HG02678 (cell line): ENCODE results near the gene SERBP1.

Source experiments
- ATAC-seq: cut with Tn5 transposase; IDR thresholded peaks from one replicate; pipeline ENCODE4 v1.9.1; 2021; ENCODE audit warnings: mild to moderate bottlenecking, moderate library complexity; ENCODE audit not compliant: unreplicated experiment

Gene SERBP1

DNA sequence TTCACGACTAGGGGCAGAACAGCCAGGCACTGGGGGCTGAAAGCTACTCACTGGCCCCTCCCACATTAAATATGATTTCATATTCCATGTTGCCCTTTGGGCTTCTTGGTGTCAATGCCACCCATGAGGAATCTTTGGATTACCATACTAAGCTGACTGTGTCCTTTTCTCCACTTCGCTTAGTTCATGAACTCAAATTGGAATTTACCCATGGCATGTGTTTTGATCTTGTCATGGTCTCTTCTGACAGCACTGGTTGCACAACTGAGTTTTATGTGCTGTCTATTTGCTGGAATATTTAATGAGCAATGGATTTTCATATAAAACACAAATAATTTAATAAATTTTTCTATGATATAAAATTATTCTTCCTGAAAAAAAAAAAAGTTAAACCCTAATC lies 59.2 kb downstream of the SERBP1 start:
- no peak for ATAC-seq

DNA sequence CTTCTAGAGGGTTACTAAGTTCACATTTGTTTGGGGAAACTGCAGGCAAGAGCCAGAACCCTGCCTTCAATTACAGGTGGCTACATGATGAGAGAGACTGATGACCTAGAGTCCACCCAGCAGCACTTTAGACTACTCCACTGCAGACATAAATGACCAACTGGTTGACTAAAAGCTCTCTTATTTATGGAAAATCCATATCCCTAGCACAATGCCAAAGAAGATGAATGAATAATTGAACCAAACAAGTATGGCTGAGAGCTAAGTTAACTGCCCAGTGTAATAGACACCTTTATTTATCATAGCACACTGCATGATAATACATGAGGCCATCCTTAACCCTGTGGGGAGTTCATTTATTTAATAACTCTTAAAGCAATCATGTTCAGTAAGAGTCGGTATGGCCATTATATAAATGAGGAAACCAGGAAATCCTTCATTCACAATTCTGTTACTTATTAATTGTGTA lies 62.1 kb downstream of the SERBP1 start:
- ATAC-seq = no peak

GRCh38 chr1:67367370-67368045 lies 62.7 kb downstream of the SERBP1 start:
- no peak for ATAC-seq

GRCh38 chr1:67361641-67362040 lies 68.6 kb downstream of the SERBP1 start:
- ATAC-seq = no peak

GRCh38 chr1:67359592-67359991 lies 70.6 kb downstream of the SERBP1 start:
- no peak for ATAC-seq
